ENCODE measurements around the gene ROBO1. TPM values are rescaled to one million over a fixed set of nuclear protein-coding genes. Genes with fewer than 3 reads are reported as not detected.

Gene ROBO1
- total and polyA plus RNA-seq, 2 donors (not counting 1 experiment from before 2014, with no cell fraction given) = 0.27 to 3.2 TPM

- no peaks in the 10 kb centered on the region for H3K9me3 ChIP-seq (ENCODE audit: control extremely low read depth in 1 of 3, control insufficient read depth in 2 of 3, insufficient read depth in 1 of 3, low read length in 2 of 3)
- Mint-ChIP-seq H3K4me3 (no peak overlapping the region), H3K4me1 (no peaks in the 10 kb centered on the region), H3K9me3 (ENCODE audit: insufficient read depth) (peaks cover 3% of the 10 kb centered on the region), H3K27ac (no peak overlapping the region), H3K27me3 (no peaks in the 10 kb centered on the region)
- no peak overlapping the region for H3K9ac ChIP-seq (ENCODE audit: low read length)
- H3K79me2 ChIP-seq (ENCODE audit: control insufficient read depth, insufficient read depth, low read length) = no peaks in the 10 kb centered on the region
- H3K4me3 ChIP-seq (ENCODE audit: control extremely low read depth in 1 of 5, extremely low read depth in 1 of 5, insufficient read depth in 1 of 5, low read depth in 2 of 5, low read length in 4 of 5) = no peak overlapping the region
- TF ChIP-seq EZH2 (IDR thresholded peaks at IDR 0.05; ENCODE audit: borderline replicate concordance, insufficient read depth, low read depth, low read length, poor library complexity, severe bottlenecking) (no peak), CTCF (IDR thresholded peaks at IDR 0.05) (no peak)
- DNase-seq (no peak), ATAC-seq (ENCODE audit: low read depth) (no peak)
- H3K36me3 ChIP-seq (replicated peaks in 1 of 2; ENCODE audit: control extremely low read depth in 1 of 2, control insufficient read depth in 1 of 2, extremely low read depth in 1 of 2, insufficient read depth in 2 of 2, low read length in 1 of 2) = no peaks in the 10 kb centered on the region
- ChIA-PET POLR2A (no interaction called here), CTCF (no interaction called here)
- H3K27ac ChIP-seq (ENCODE audit: low read length in 2 of 2) = no peak overlapping the region
- H3K4me2 ChIP-seq (replicated peaks; ENCODE audit: low read depth, low read length, poor library complexity, severe bottlenecking) = no peak overlapping the region
- intact Hi-C loops (cut with micrococcal nuclease) = no loop called here
- no peaks in the 10 kb centered on the region for H3K27me3 ChIP-seq (replicated peaks in 1 of 4; ENCODE audit: control extremely low read depth in 1 of 4, control insufficient read depth in 3 of 4, insufficient read depth in 4 of 4, low read length in 3 of 4)
- no peaks in the 10 kb centered on the region for H3K4me1 ChIP-seq (ENCODE audit: control insufficient read depth in 2 of 2, insufficient read depth in 2 of 2, low read length in 2 of 2)
- H2AFZ ChIP-seq (ENCODE audit: insufficient read depth, low read depth, low read length, poor library complexity, severe bottlenecking) = no peak overlapping the region
- H4K20me1 ChIP-seq (ENCODE audit: control insufficient read depth, insufficient read depth, low read length, poor library complexity, severe bottlenecking) = no peaks in the 10 kb centered on the region
- WGBS (ENCODE audit: insufficient coverage) = 93% methylated on average over 3 of the region's 6 CpGs
Observed at GRCh38 chr3:79367803-79368202, 400.0 kb downstream of the ROBO1 start.

DNA sequence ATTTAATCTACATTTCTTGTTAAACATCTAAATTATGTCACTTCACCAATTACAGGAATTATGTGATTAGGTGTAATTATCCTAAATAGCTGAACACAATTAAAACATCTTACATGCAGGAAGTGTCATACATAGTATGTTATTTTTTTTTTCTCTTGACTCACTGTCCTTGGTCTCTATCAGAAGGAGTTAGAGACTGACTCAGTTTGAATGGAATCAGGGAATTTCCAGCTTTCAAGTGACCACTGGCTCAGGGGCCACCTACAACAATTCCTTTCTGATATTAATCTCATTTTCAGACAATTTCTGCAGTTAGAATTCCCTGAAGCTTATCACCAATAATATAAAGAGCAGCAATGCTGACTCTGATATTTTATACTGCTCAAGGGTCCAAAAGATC is 400.7 kb downstream of the ROBO1 start:
- ChIA-PET CTCF (no interaction called here), POLR2A (no interaction called here)
- no peak overlapping the region for H3K4me2 ChIP-seq (replicated peaks; ENCODE audit: low read depth, low read length, poor library complexity, severe bottlenecking)
- no peaks in the 10 kb centered on the region for H3K79me2 ChIP-seq (ENCODE audit: control insufficient read depth, insufficient read depth, low read length)
- no peaks in the 10 kb centered on the region for H3K36me3 ChIP-seq (replicated peaks in 1 of 2; ENCODE audit: control extremely low read depth in 1 of 2, control insufficient read depth in 1 of 2, extremely low read depth in 1 of 2, insufficient read depth in 2 of 2, low read length in 1 of 2)
- Mint-ChIP-seq H3K27ac (no peak overlapping the region), H3K27me3 (no peaks in the 10 kb centered on the region), H3K4me3 (no peak overlapping the region), H3K9me3 (ENCODE audit: insufficient read depth) (peaks cover 3% of the 10 kb centered on the region), H3K4me1 (no peaks in the 10 kb centered on the region)
- H3K9ac ChIP-seq (ENCODE audit: low read length) = no peak overlapping the region
- no peaks in the 10 kb centered on the region for H3K9me3 ChIP-seq (ENCODE audit: control extremely low read depth in 1 of 3, control insufficient read depth in 2 of 3, insufficient read depth in 1 of 3, low read length in 2 of 3)
- H2AFZ ChIP-seq (ENCODE audit: insufficient read depth, low read depth, low read length, poor library complexity, severe bottlenecking) = no peak overlapping the region
- no peaks in the 10 kb centered on the region for H3K4me1 ChIP-seq (ENCODE audit: control insufficient read depth in 2 of 2, insufficient read depth in 2 of 2, low read length in 2 of 2)
- ATAC-seq (ENCODE audit: low read depth) = no peak
- no peak for TF ChIP-seq CTCF (IDR thresholded peaks at IDR 0.05)
- no peak for TF ChIP-seq EZH2 (IDR thresholded peaks at IDR 0.05; ENCODE audit: borderline replicate concordance, insufficient read depth, low read depth, low read length, poor library complexity, severe bottlenecking)
- H3K27me3 ChIP-seq (replicated peaks in 1 of 4; ENCODE audit: control extremely low read depth in 1 of 4, control insufficient read depth in 3 of 4, insufficient read depth in 4 of 4, low read length in 3 of 4) = no peaks in the 10 kb centered on the region
- H4K20me1 ChIP-seq (ENCODE audit: control insufficient read depth, insufficient read depth, low read length, poor library complexity, severe bottlenecking) = no peaks in the 10 kb centered on the region
- intact Hi-C loops (cut with micrococcal nuclease) = no loop called here
- no peak overlapping the region for H3K4me3 ChIP-seq (ENCODE audit: control extremely low read depth in 1 of 5, extremely low read depth in 1 of 5, insufficient read depth in 1 of 5, low read depth in 2 of 5, low read length in 4 of 5)
- no peak overlapping the region for H3K27ac ChIP-seq (ENCODE audit: low read length in 2 of 2)
- no peak for DNase-seq

All from B cell (primary cell).